Panc1 (cell line): ENCODE measurements around the gene PRKCB. TPM values are rescaled to one million over a fixed set of nuclear protein-coding genes. Genes with fewer than 3 reads are reported as not detected.

Source experiments
- ATAC-seq: fragments of 200-7000 bp; cut with Tn5 transposase; 2 replicates; pipeline ENCODE4 v1.9.1; 2020; ENCODE audit warnings: mild to moderate bottlenecking, moderate library complexity
- BruUV-seq: library from RNA; stranded (reverse); fragments of 400-500 nt; replicated peaks from 2 replicates; lab custom pipeline; 2021; lab: Mats Ljungman, UMichigan
- CTCF ChIA-PET: fragments of 300-600 bp; sonication (Branson Sonifier 250); formaldehyde crosslinking; loops from one replicate; lab custom pipeline; 2022; ENCODE audit warnings: antibody characterized with exemption; lab: Charles Lee
- POLR2A ChIA-PET: fragments of 300-600 bp; sonication (Branson Sonifier 250); formaldehyde crosslinking; loops from one replicate; lab custom pipeline; 2022; ENCODE audit warnings: antibody characterized with exemption; lab: Charles Lee
- DNase-seq: peaks from one replicate; pipeline ENCODE4 v3.0.0-alpha.2; 2010; ENCODE audit warnings: low read depth, low spot score
- H3K27ac ChIP-seq: 2 replicates; pipeline ENCODE4 v1.5.1; 2011; ENCODE audit warnings: mild to moderate bottlenecking, low read length, inconsistent platforms
- H3K27me3 ChIP-seq: fragments of 200-500 bp; sonication (Bioruptor generic); 2 replicates; pipeline ENCODE4 v1.6.0; 2014; ENCODE audit warnings: low read length, inconsistent platforms; ENCODE audit not compliant: control insufficient read depth, insufficient read depth
- H3K36me3 ChIP-seq: fragments of 200-500 bp; sonication (Bioruptor generic); 2 replicates; pipeline ENCODE4 v1.5.1; 2014; ENCODE audit warnings: inconsistent platforms, mild to moderate bottlenecking, low read length, moderate library complexity; ENCODE audit not compliant: control insufficient read depth, insufficient read depth
- H3K4me1 ChIP-seq: 2 replicates; pipeline ENCODE4 v1.5.1; 2011; ENCODE audit warnings: inconsistent platforms, mild to moderate bottlenecking, low read length, moderate library complexity; ENCODE audit not compliant: control insufficient read depth, insufficient read depth
- H3K4me3 ChIP-seq, 2 experiments: 2 replicates each; pipeline ENCODE4 v1.5.1; 2011 to 2012; ENCODE audit warnings: low read depth in 2 of 2, low read length in 2 of 2, mild to moderate bottlenecking in 2 of 2, inconsistent platforms in 1 of 2, moderate library complexity in 1 of 2
- H3K9me3 ChIP-seq: fragments of 200-500 bp; sonication (Bioruptor generic); 2 replicates; pipeline ENCODE4 v1.5.1; 2014; ENCODE audit warnings: low read depth, mild to moderate bottlenecking, inconsistent platforms, low read length, moderate library complexity; ENCODE audit not compliant: control insufficient read depth, insufficient read depth
- CTCF ChIP-seq: fragments of 450-650 bp; IDR thresholded peaks from 2 replicates; pipeline ENCODE4 v1.5.1; 2017; ENCODE audit warnings: mild to moderate bottlenecking
- POLR2AphosphoS5 ChIP-seq: IDR thresholded peaks from 2 replicates; pipeline ENCODE4 v1.6.1; 2012; ENCODE audit warnings: mild to moderate bottlenecking, low read depth, low read length, moderate library complexity
- SIN3A ChIP-seq: IDR thresholded peaks from 2 replicates; pipeline ENCODE4 v1.6.1; 2012; ENCODE audit warnings: low read depth, mild to moderate bottlenecking, low read length, moderate library complexity, borderline replicate concordance; ENCODE audit not compliant: insufficient read depth
- TCF7L2 ChIP-seq: IDR thresholded peaks from 2 replicates; pipeline ENCODE4 v1.6.1; 2011; ENCODE audit warnings: mild to moderate bottlenecking, low read depth, low read length, inconsistent platforms
- in situ Hi-C: cut with HindIII; loops from 2 replicates; pipeline ENCODE4 v1.10.0; 2016; ENCODE audit warnings: low sequenced_read_pairs, low pct_unique_long_range_greater_than_20kb
- intact Hi-C: fragments of 100-400 bp; cut with micrococcal nuclease; formaldehyde crosslinking; loops from one replicate; pipeline ENCODE4 v1.10.0; 2022; ENCODE audit not compliant: unreplicated experiment
- total RNA-seq: library from RNA; stranded (reverse); gene quantifications from one replicate; pipeline ENCODE4 v1.2.1, GENCODE V29; 2021; ENCODE audit not compliant: unreplicated experiment
- TF ChIP-seq, protein P1 (sequence below), 2 experiments: IDR thresholded peaks; 2 replicates each; pipeline ENCODE4 v1.6.1; 2011 to 2012; ENCODE audit warnings: low read depth in 2 of 2, control low read depth in 1 of 2, low read length in 1 of 2, mild to moderate bottlenecking in 1 of 2, moderate library complexity in 1 of 2; ENCODE audit not compliant: insufficient read depth in 1 of 2

PRKCB gene
- total RNA-seq, 1 experiment from 2014 or later: 0.41 TPM

DNA sequence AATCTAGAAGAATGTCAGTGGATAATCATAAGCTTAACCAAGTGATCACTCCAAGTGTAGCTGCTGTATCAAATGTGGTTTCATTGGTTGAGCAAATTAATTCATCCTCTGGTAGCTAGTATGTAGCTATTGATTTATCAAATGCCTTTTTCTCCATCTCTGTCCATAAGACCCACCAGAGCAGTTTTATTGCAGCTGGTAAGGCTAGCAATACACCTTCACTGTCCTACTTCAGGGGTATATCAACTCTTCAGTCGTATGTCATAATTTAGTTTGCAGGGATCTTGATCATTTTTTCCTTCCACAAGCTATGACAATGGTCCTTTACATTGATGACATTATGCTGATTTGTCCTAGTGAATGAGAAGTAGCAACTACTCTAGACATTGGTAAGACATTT, 158.8 kb downstream of the PRKCB start:
- 0 out of 2 replicates have a peak, but pooled peaks cover 3% of the 10 kb centered on the region for H3K27me3 ChIP-seq
- POLR2A ChIA-PET: no interaction called here
- intact Hi-C loops: no loop called here
- BruUV-seq: no TSS peak
- no peaks in the 10 kb centered on the region; the same call in 1 of the 2 replicates for H3K4me1 ChIP-seq
- no peak overlapping the region for H3K4me3 ChIP-seq
- H3K9me3 ChIP-seq: no peaks in the 10 kb centered on the region
- no peak for DNase-seq
- no peaks in the 10 kb centered on the region for H3K36me3 ChIP-seq
- H3K27ac ChIP-seq: no peak overlapping the region
- TF ChIP-seq CTCF (no peak), SIN3A (no peak), POLR2AphosphoS5 (no peak), TCF7L2 (no peak)
- TF ChIP-seq, protein P1, sequence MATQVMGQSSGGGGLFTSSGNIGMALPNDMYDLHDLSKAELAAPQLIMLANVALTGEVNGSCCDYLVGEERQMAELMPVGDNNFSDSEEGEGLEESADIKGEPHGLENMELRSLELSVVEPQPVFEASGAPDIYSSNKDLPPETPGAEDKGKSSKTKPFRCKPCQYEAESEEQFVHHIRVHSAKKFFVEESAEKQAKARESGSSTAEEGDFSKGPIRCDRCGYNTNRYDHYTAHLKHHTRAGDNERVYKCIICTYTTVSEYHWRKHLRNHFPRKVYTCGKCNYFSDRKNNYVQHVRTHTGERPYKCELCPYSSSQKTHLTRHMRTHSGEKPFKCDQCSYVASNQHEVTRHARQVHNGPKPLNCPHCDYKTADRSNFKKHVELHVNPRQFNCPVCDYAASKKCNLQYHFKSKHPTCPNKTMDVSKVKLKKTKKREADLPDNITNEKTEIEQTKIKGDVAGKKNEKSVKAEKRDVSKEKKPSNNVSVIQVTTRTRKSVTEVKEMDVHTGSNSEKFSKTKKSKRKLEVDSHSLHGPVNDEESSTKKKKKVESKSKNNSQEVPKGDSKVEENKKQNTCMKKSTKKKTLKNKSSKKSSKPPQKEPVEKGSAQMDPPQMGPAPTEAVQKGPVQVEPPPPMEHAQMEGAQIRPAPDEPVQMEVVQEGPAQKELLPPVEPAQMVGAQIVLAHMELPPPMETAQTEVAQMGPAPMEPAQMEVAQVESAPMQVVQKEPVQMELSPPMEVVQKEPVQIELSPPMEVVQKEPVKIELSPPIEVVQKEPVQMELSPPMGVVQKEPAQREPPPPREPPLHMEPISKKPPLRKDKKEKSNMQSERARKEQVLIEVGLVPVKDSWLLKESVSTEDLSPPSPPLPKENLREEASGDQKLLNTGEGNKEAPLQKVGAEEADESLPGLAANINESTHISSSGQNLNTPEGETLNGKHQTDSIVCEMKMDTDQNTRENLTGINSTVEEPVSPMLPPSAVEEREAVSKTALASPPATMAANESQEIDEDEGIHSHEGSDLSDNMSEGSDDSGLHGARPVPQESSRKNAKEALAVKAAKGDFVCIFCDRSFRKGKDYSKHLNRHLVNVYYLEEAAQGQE (IDR thresholded peaks at IDR 0.05; ENCODE audit: insufficient read depth in 1 of 2, low read depth in 2 of 2, low read length in 1 of 2): no peak
- CTCF ChIA-PET: no interaction called here
- in situ Hi-C loops: no loop called here
- ATAC-seq: no peak

DNA sequence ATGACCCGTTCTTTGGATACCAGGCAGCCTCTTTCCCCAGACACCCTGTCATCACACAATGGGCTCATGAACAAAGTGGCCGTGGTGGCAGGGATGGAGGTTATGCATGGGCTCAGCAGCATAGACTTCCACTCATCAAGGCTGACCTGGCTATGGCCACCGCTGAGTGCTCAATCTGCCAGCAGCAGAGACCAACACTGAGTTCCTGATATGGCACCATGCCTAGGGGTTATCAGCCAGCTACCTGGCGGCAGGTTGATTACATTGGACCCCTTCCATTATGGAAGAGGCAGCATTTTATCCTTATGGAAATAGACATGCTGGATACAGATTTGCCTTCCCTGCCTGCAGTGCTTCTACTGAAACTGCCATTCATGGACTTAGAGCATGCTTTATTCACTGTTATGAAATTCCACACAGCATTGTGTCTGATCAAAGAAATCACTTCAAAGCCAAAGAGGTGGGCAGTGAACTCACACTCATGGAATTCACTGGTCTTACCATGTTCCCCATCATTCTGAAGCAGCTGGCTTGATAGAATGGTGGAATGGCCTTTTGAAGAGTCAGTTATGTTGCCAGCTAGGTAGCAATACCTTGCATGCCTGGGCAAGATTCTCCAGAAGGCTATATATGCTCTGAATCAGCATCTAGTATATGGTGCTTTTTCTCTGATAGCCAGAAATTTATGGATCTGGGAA, 160.6 kb downstream of the PRKCB start:
- TF ChIP-seq, protein P1 (IDR thresholded peaks at IDR 0.05; ENCODE audit: insufficient read depth in 1 of 2, low read depth in 2 of 2, low read length in 1 of 2): no peak
- TF ChIP-seq POLR2AphosphoS5: no peak
- no peak for TF ChIP-seq CTCF
- no peak for TF ChIP-seq TCF7L2
- no peak for TF ChIP-seq SIN3A
- Histone ChIP-seq H3K9me3 (no peaks in the 10 kb centered on the region), H3K27me3 (peaks cover 5% of the 10 kb centered on the region; the same call in 1 of the 2 replicates), H3K4me3 (no peak overlapping the region), H3K4me1 (no peaks in the 10 kb centered on the region; the same call in 1 of the 2 replicates), H3K36me3 (no peaks in the 10 kb centered on the region), H3K27ac (no peak overlapping the region)
- DNase-seq: no peak
- ChIA-PET POLR2A (no interaction called here), CTCF (no interaction called here)
- intact Hi-C loops (no loop called here), in situ Hi-C loops (no loop called here)
- ATAC-seq: no peak
- BruUV-seq: no TSS peak
